Astrocyte (in vitro differentiated cells and primary cell): ENCODE data around the gene GIT1. TPM values are rescaled to one million over a fixed set of nuclear protein-coding genes. Genes with fewer than 3 reads are reported as not detected.

Source experiments
- DNase-seq: peaks from one replicate; pipeline ENCODE4 v3.0.0-alpha.2; 2010; ENCODE audit warnings: low read depth
- FAIRE-seq: peaks from 2 replicates; lab custom pipeline; 2011; peaks lifted over from hg19 to GRCh38; lab: Jason Lieb, UNC
- H2AFZ ChIP-seq: 2 replicates; pipeline ENCODE4 v1.6.0; 2012; ENCODE audit warnings: low read depth, low read length, inconsistent platforms
- H3K27ac ChIP-seq: 2 replicates; pipeline ENCODE4 v1.5.1; 2011; ENCODE audit warnings: low read depth, low read length, inconsistent platforms
- H3K27me3 ChIP-seq: 2 replicates; pipeline ENCODE4 v1.6.0; 2011; ENCODE audit warnings: low read length, inconsistent platforms; ENCODE audit not compliant: insufficient read depth
- H3K36me3 ChIP-seq: 2 replicates; pipeline ENCODE4 v1.5.1; 2011; ENCODE audit warnings: low read length, inconsistent platforms; ENCODE audit not compliant: insufficient read depth
- H3K4me1 ChIP-seq: 2 replicates; pipeline ENCODE4 v1.5.1; 2011; ENCODE audit warnings: low read length, inconsistent platforms; ENCODE audit not compliant: insufficient read depth
- H3K4me2 ChIP-seq: 2 replicates; pipeline ENCODE4 v1.6.0; 2012; ENCODE audit warnings: low read length, inconsistent platforms
- H3K4me3 ChIP-seq: 2 replicates; pipeline ENCODE4 v1.5.1; 2011; ENCODE audit warnings: low read depth, mild to moderate bottlenecking, low read length, inconsistent platforms; ENCODE audit not compliant: insufficient read depth
- H3K79me2 ChIP-seq: 2 replicates; pipeline ENCODE4 v1.6.0; 2012; ENCODE audit warnings: mild to moderate bottlenecking, low read length, inconsistent platforms; ENCODE audit not compliant: insufficient read depth
- H3K9ac ChIP-seq: 2 replicates; pipeline ENCODE4 v1.6.0; 2012; ENCODE audit warnings: mild to moderate bottlenecking, low read length, inconsistent platforms
- H3K9me3 ChIP-seq: 2 replicates; pipeline ENCODE4 v1.5.1; 2012; ENCODE audit warnings: low read depth, mild to moderate bottlenecking, low read length, inconsistent platforms; ENCODE audit not compliant: insufficient read depth
- H4K20me1 ChIP-seq: 2 replicates; pipeline ENCODE4 v1.6.0; 2012; ENCODE audit warnings: low read length, inconsistent platforms; ENCODE audit not compliant: insufficient read depth
- H3K27ac Mint-ChIP-seq: one replicate; pipeline ENCODE4 v1.8.0; 2021; ENCODE audit warnings: mild to moderate bottlenecking, mixed read lengths; ENCODE audit not compliant: unreplicated experiment
- H3K27me3 Mint-ChIP-seq: one replicate; pipeline ENCODE4 v1.8.0; 2021; ENCODE audit warnings: low read depth, mixed read lengths; ENCODE audit not compliant: unreplicated experiment
- H3K36me3 Mint-ChIP-seq: one replicate; pipeline ENCODE4 v1.8.0; 2021; ENCODE audit warnings: low read depth, mixed read lengths; ENCODE audit not compliant: unreplicated experiment
- H3K4me1 Mint-ChIP-seq: one replicate; pipeline ENCODE4 v1.8.0; 2021; ENCODE audit warnings: low read depth, mixed read lengths; ENCODE audit not compliant: unreplicated experiment
- H3K4me3 Mint-ChIP-seq: one replicate; pipeline ENCODE4 v1.8.0; 2021; ENCODE audit warnings: mild to moderate bottlenecking, moderate library complexity, mixed read lengths; ENCODE audit not compliant: unreplicated experiment
- H3K9me3 Mint-ChIP-seq: one replicate; pipeline ENCODE4 v1.8.0; 2021; ENCODE audit warnings: mild to moderate bottlenecking, mixed read lengths; ENCODE audit not compliant: unreplicated experiment
- CTCF ChIP-seq: IDR thresholded peaks from 2 replicates; pipeline ENCODE4 v1.5.1; 2011; ENCODE audit warnings: low read depth, mild to moderate bottlenecking, inconsistent platforms, low read length, moderate library complexity; ENCODE audit not compliant: insufficient read depth
- EZH2 ChIP-seq: IDR thresholded peaks from 2 replicates; pipeline ENCODE4 v1.6.1; 2012; ENCODE audit warnings: mild to moderate bottlenecking, low read length, inconsistent platforms; ENCODE audit not compliant: insufficient read depth
- total RNA-seq: library from RNA; stranded (reverse); gene quantifications from 2 replicates; pipeline ENCODE4 v1.2.1, GENCODE V29; 2021

The GIT1 gene
- total RNA-seq, 1 donor from 2014 or later: 52.2 TPM

GRCh38 chr17:29630630-29631193 is 41.3 kb upstream of the GIT1 start:
- no peak overlapping the region for H3K27ac Mint-ChIP-seq
- H3K27me3 Mint-ChIP-seq: no peaks in the 10 kb centered on the region
- Histone ChIP-seq H3K36me3 (peaks cover 12% of the 10 kb centered on the region), H3K27me3 (no peaks in the 10 kb centered on the region), H2AFZ (no peak overlapping the region), H3K9me3 (no peaks in the 10 kb centered on the region), H3K27ac (no peak overlapping the region), H4K20me1 (peaks cover 9% of the 10 kb centered on the region), H3K4me1 (no peaks in the 10 kb centered on the region), H3K79me2 (no peaks in the 10 kb centered on the region), H3K4me2 (no peak overlapping the region), H3K9ac (no peak overlapping the region), H3K4me3 (no peak overlapping the region)
- TF ChIP-seq EZH2 (no peak), CTCF (no peak)
- no peak overlapping the region for H3K4me3 Mint-ChIP-seq
- peaks cover 15% of the 10 kb centered on the region for H3K36me3 Mint-ChIP-seq
- DNase-seq (no peak), FAIRE-seq (no peak)
- H3K4me1 Mint-ChIP-seq: no peaks in the 10 kb centered on the region
- H3K9me3 Mint-ChIP-seq: no peaks in the 10 kb centered on the region

GRCh38 chr17:29629839-29630238 is 40.4 kb upstream of the GIT1 start:
- Histone ChIP-seq H3K36me3 (peaks cover 12% of the 10 kb centered on the region), H3K79me2 (no peaks in the 10 kb centered on the region), H3K27me3 (no peaks in the 10 kb centered on the region), H3K4me1 (no peaks in the 10 kb centered on the region), H3K9me3 (no peaks in the 10 kb centered on the region), H3K4me3 (no peak overlapping the region), H3K4me2 (no peak overlapping the region), H4K20me1 (peaks cover 9% of the 10 kb centered on the region), H2AFZ (no peak overlapping the region), H3K27ac (no peak overlapping the region), H3K9ac (no peak overlapping the region)
- FAIRE-seq (no peak), DNase-seq (no peak)
- no peaks in the 10 kb centered on the region for H3K27me3 Mint-ChIP-seq
- H3K36me3 Mint-ChIP-seq: peaks cover 14% of the 10 kb centered on the region
- no peaks in the 10 kb centered on the region for H3K9me3 Mint-ChIP-seq
- H3K4me1 Mint-ChIP-seq: no peaks in the 10 kb centered on the region
- no peak overlapping the region for H3K4me3 Mint-ChIP-seq
- H3K27ac Mint-ChIP-seq: no peak overlapping the region
- TF ChIP-seq CTCF (no peak), EZH2 (no peak)

GRCh38 chr17:29628644-29629043 is 39.2 kb upstream of the GIT1 start:
- no peak for FAIRE-seq

More at GRCh38 chr17:29628644-29629043, 39.2 kb upstream of the GIT1 start:
- Histone ChIP-seq H3K4me1 (no peaks in the 10 kb centered on the region), H4K20me1 (peaks cover 9% of the 10 kb centered on the region), H3K79me2 (no peaks in the 10 kb centered on the region), H3K27ac (no peak overlapping the region), H3K4me2 (no peak overlapping the region), H2AFZ (no peak overlapping the region), H3K9ac (no peak overlapping the region), H3K27me3 (no peaks in the 10 kb centered on the region), H3K36me3 (peaks cover 12% of the 10 kb centered on the region), H3K4me3 (no peak overlapping the region), H3K9me3 (no peaks in the 10 kb centered on the region)
- Mint-ChIP-seq H3K4me3 (no peak overlapping the region), H3K27ac (no peak overlapping the region), H3K4me1 (no peaks in the 10 kb centered on the region), H3K36me3 (peaks cover 14% of the 10 kb centered on the region), H3K27me3 (no peaks in the 10 kb centered on the region), H3K9me3 (no peaks in the 10 kb centered on the region)
- TF ChIP-seq EZH2 (no peak), CTCF (no peak)
- DNase-seq: no peak
